IPS DF 19.7 (cell line): ENCODE results near the gene CDH23.

Source experiments
- DNase-seq: peaks from one replicate; pipeline ENCODE4 v3.0.0-alpha.2; 2013; ENCODE audit warnings: low read depth, low spot score

Gene CDH23

DNA sequence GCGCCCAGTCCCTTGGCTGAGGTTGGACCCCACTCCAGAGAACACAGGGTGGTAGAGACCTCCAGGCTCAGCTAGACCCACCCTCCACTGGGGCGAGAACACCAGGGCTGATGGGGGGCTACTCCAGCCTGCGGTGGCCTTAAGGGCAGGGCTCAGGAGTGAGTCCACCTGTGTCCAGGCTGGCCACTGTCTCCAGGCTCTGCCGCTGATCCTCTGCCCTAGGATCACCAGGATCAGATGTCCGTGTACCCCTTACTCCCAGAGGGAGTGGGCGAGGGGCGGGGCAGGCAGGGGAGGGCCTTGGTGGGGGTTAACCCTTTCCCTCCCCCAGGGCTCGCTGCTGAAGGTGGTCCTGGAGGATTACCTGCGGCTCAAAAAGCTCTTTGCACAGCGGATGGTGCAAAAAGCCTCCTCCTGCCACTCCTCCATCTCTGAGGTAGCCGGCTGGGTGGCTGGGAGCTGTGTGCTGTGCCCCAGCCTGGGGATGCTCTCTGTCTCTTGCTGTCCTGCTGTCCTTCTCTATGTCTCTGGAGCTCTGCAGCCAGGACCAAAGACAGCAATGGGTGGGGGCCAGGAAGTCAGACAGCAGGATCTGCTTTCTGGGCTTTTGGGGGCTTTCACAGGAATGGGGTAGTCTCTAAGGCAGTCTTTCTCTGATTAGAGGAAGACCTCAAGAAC, 416.3 kb downstream of the CDH23 start:
- no peak for DNase-seq

- no peak for DNase-seq
Observed at GRCh38 chr10:71814922-71815411, 418.2 kb downstream of the CDH23 start.

- DNase-seq, result no peak
Observed at GRCh38 chr10:71815515-71816130, 418.9 kb downstream of the CDH23 start.

DNA sequence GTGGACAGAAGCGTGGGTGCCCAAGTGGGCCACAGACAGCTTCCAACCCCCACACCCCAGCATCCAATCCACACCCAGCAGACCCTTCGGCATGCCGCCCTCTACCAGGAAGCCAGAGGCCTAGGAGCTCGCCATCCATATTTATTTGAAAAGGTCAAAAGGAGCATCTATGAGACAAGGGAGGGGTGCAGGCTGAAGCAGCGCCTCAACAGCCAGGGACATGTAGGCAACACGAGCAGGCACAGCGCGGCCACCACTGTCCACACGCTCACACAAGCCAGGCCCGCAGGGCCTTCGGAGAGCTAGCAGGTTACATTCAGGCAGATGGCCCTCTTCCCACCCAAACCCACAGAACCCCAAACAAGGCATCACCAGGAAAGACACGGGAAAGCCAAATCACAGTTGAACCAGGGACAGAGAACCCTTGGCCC, 419.7 kb downstream of the CDH23 start:
- DNase-seq, result no peak

- DNase-seq, result no peak
Observed at GRCh38 chr10:71816936-71817618, 420.4 kb downstream of the CDH23 start.

DNA sequence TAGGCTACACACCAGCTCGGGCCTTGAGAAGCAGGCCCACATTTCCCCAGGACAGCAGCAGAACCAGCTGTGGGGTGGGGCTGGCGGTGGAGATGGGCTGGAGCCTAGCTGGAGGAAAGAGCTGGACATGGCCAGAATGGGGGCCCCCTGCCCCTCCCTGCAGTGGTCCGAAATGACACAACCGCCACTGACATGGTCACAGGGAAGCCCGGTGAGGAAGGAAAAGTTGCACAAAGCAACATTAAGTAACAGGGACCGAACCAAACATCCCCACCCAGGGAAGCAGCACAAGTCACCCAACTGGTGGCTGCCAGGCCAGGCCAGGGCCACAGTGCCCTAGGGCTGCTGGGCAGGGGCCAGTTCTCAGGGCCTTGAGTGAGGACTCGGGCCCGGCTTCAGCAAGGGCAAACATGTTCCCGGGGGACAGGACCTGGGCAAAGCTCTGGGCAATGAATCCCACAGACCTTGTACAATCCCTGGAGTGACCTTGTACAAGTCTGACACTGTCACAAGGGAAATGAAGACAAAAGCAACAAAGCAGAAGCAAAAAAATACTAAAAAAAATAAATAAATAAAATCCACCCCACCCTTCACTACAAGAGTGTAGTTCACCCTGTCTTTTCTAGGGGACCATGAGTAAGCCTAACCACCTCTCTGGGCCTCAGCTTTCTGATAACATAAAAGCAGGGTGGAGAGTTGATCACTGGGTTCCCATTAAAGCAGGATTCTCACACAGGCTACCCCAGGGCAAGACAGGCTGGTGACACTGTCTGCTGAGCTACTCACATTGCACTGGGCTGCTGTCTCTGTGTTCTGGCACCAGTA, 421.3 kb downstream of the CDH23 start:
- DNase-seq, result no peak

GRCh38 chr10:71818674-71819260, 422.0 kb downstream of the CDH23 start:
- DNase-seq, result no peak

DNA sequence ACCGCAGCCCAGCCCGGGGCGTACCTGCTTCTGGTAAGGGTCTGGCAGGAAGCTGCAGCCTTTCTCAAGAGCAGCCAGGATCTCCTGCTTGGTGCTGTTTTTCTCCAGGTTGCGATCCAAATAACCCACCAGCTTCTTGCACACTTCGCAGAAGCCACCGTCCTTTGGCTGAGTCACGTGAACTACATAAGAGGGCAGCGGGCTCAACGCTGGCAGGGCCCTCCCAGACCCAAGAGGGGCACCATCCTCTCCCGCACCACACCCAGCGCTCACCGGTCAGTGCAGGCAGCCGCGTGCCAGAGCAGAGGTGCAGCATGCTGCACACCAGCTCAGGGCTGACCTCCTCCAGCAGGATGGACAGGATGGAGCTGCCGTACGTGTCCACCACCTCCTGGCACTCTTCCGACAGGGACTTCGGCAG, 422.7 kb downstream of the CDH23 start:
- DNase-seq, result no peak

GRCh38 chr10:71819985-71820384, 423.3 kb downstream of the CDH23 start:
- no peak for DNase-seq

- DNase-seq, result no peak
Observed at GRCh38 chr10:71820966-71821365, 424.2 kb downstream of the CDH23 start.

- DNase-seq, result no peak
Observed at GRCh38 chr10:71821909-71822763, 425.4 kb downstream of the CDH23 start.

DNA sequence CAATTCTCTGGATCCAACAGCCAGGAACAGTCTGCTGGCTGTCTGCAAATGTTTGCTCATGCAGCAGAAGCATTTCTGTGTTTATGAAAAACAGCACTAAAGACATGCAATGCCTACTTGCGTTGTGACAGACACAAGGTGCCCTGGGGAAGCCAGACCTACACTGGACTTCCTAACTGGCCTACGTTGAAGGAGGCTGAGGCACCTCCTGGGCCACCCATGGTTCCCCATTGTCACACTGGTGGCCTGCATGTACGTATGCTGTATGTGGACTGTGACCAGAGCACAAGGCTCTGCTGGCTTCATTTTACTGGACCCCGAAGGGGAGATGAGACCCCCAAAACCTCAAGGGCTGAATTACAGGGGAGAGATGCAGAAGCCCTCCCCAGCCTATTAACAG, 426.6 kb downstream of the CDH23 start:
- DNase-seq, result no peak

DNA sequence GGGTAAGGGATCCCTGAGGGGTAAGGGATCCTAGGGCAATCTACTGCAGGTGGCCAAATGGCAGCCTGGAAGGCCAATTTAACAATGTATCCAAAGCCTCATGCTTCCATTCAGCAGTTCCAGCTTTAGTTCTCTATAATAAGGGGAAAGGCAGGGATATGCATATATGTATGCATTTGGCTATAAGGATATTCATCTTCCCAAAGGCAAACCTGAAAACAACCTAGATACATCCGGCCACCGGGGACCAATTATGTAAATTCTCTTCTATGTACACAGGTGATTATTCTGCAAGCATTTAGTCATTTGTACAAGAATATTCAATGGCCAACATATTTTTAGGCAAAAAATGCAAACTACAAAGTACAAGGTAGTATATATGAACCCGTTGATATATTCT, 427.6 kb downstream of the CDH23 start:
- DNase-seq, result no peak

DNA sequence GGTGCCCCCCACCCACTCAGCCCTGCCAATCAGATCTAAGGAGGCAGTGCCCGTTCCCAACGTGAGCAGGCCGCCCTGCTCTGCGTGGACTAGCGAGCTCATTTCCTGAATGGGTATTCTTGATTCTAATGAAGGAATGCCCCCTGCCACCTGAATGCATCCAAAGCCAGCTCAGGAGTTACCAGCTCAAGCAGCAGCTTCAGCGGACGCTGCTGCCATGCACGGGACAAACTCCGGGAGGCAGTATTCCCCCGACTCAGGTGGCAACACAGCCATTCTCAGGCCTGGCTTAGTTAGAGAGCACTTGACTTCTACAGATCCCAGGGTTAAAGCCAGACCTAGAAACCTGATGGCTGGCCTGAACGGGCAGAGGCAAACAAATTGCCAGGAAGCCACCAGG, 428.5 kb downstream of the CDH23 start:
- DNase-seq, result no peak

GRCh38 chr10:71827852-71828251, 431.1 kb downstream of the CDH23 start:
- no peak for DNase-seq

- no peak for DNase-seq
Observed at GRCh38 chr10:71828702-71829101, 432.0 kb downstream of the CDH23 start.

DNA sequence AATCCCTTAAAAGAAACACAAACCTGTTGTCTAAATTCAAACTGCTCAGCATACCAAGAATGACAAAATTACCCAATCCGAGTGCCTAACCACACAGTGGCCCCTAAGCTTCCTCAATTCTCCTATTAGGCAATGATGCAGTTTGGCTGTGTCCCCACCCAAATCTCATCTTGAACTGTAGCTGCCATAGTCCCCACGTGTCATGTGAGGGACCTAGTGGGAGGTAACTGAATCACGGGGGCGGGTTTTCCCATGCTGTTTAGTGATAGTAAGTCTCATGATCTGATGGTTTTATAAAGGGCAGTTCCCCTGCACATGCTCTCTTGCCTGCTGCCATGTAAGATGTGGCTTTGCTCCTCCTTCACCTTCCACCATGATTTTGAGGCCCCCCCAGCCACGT, 432.5 kb downstream of the CDH23 start:
- DNase-seq, result no peak

- DNase-seq, result no peak
Observed at GRCh38 chr10:71829896-71830295, 433.2 kb downstream of the CDH23 start.

GRCh38 chr10:71830726-71831125, 434.0 kb downstream of the CDH23 start:
- DNase-seq, result no peak
